GM21423 (cell line): Measurements from ENCODE around the gene TMEM150A.
A peak's percentile ranks its signal among the peaks of the same experiment; 100 is the strongest.
"Not testable (repeated sequence)": the region's sequence is repeated elsewhere in the genome, so short reads cannot be mapped to it uniquely, and the experiment has no call there.

Experiments used
- ATAC-seq: cut with Tn5 transposase; IDR thresholded peaks from one replicate; pipeline ENCODE4 v1.9.1; 2021; ENCODE audit warnings: mild to moderate bottlenecking, moderate library complexity; ENCODE audit not compliant: unreplicated experiment

TMEM150A gene

DNA sequence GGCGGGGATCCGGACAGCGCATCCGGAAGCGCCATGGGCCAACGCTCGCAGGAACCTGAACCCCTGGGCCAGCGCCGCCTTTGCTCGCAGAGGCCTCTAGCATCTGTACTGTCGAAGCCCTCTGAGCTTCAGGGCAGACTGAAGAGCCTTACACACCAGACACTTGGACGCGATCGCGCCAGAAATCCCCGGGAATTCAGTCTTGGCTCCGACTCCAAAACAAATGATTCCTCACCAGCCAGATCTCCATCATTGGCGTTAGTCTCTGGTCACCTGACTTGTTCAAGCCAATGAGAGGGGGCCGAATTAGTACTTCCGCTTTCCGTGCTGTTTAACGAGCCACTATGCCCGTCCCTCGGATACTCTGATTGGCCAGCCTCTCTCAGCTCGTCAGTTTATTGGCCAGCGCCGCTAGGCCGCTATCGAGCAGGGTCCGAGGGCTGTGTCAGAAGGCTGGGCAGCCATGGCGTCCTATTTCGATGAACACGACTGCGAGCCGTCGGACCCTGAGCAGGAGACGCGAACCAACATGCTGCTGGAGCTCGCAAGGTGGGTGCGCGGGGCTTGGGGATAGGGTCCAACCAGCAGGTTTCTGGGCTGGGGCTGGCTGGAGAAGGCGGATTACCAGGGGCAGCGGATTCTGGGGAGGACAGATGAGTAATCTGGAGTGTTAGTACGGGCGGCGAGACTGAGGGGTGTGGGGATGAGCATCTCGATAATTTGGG lies 7.0 kb downstream of the TMEM150A start, which contains the start of gene RNF181:
Gene RNF181 (plus strand): TSS at position 445 of the 725 bp plus-strand sequence. CDS start 19 bp downstream, at position 464.
- ATAC-seq = peak; percentile 99

DNA sequence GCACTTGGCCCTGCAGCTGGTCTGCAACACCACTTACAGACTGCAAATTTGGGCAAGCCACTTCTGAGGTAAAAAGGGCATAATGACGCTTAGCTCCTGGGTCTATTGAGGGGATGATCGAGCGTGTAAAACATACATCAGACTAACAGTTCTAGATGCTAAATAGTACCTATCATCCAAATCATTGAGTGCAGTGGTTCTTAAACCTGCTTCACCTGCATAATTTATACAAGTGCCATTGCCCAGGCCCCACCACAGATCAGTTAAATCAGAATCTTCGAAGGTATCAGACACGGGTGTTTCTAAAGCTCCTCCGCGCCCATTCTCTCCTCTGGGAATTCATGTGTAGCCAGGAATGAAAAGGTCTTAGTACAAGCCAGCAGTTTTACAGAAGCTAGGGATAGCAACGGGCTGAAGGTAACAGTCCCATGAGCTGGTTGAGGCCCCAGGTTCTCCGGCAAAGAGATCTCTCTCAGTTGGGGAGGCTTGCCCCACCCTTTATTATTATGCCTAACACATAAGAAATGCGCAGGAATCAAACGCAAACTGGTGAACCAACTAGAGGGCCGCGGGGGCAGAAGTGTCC lies 7.7 kb downstream of the TMEM150A start:
- ATAC-seq = no peak

DNA sequence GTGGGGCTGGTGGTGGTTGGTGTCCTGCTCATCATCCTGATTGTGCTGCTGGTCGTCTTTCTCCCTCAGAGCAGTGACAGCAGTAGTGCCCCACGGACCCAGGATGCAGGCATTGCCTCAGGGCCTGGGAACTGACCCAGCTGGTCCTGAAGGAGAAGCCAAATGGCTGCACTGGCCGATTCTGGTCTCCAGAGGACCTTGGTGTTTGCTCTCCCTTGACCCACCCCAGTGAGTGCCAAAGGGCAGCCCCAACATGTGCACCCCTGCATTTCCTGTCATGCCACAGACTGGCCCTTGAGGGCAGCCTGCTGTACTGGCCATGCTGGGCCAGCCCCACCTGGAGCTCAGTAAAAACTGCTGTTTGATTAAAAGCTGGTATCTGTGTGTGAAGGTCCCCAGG lies 9.5 kb downstream of the TMEM150A start:
- no peak for ATAC-seq

DNA sequence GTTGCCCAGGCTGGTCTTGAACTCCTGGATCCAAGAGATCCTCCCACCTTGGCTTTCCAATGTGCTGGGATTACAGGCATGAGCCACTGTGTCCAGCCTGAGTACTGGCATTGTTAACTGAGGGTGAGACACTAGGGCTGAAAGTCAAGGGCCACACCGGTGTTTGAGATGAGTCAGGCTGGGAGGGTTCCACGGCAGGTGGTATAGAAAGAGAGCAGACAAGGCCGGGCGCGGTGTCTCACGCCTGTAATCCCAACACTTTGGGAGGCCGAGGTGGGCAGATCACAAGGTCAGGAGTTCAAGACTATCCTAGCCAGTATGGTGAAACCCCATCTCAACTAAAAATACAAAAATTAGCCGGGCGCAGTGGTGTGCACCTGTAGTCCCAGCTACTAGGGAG lies 10.2 kb downstream of the TMEM150A start:
- ATAC-seq = not testable (repeated sequence)

DNA sequence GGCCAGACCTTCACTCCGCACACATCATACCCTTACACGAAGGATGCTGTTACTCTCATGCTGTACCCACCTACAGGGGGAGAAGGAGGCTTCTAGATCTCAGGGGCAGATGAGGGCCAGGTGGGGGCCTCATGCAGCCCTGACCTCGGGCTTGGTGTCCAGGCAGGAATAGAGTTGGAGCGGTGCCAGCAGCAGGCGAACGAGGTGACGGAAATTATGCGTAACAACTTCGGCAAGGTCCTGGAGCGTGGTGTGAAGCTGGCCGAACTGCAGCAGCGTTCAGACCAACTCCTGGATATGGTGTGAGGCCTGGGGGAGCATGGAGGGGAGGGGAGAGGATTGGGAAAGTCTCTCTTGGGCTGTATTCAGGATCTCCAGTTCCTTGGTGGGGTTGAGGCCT lies 10.9 kb downstream of the TMEM150A start:
- no peak for ATAC-seq

DNA sequence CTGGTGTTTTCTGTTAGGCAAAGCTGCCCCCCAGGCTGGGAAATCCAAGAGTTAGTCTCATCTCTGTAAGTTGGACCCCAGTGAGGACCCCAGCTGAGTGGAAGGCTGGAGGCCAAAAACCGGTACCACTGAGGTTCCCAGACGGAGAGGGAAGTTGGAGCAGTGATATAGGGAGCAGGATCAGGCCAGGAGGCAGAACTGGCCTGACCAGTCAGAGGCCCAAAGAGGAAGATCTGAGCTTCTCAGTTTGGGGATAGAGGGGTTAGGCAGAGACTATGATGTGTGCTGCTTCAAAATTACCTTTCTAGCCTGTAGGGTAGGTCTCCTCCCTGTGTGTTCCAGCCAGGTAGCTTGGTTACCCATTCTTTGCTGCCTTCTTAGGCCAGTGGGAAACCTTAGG lies 11.5 kb downstream of the TMEM150A start:
- ATAC-seq = no peak

DNA sequence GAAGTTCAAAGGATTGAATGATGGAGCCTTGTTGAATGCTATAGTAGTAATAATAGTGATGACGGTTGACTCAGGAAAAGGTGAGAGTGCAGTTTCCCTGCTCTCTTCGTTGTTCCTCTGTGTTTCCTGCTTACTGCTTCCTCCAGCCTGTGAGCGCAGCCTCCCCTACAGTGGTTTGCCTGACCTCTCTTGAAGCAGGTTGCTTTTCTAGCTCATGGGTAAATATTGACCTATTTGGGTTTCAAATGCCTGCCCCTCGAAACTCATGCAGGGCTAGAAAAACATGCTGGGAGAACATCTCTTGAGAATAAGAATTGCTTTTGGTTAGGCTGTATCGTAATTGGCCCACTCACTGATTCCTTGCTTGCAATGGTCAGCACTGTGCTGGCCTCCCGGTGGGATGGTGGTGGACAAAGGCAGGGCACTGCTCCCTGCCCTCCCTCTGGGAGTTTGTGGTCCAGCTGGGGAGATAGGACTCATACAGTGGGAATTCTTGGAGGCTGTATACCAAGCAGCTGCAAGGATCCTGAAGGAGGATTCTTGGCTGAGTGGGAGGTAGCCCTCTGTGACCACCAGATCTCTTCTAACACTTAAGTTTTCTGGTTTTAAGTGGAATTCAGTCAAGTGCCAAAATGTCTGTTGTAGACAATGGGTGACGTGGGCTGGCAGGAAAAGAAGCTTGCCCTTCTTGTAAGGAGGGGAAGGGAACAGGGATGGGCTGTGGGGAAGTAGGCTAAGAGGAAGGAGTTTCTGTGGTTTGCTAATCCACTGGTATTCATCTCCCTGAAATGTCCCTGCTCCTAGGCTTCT lies 12.3 kb downstream of the TMEM150A start:
- no peak for ATAC-seq

DNA sequence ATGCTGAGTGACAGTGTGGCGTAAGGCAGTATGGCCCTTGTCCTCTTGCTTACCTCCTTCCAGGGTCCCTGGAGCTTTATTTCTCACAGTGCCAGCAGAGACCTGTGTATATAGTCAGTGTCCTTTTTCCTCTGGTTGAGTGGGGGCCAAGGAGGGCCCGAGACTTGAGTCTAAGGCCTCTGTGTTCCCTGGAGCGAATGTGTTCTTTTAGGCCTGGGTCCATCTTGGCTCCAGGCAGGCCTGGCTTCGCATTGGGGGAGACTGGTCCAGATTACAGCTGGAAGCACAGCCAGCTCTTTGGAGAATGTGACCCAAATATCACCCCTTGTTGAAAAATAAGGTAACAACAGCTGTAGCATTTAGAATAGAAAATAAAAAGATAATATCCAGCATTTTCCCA lies 13.3 kb downstream of the TMEM150A start:
- no peak for ATAC-seq

DNA sequence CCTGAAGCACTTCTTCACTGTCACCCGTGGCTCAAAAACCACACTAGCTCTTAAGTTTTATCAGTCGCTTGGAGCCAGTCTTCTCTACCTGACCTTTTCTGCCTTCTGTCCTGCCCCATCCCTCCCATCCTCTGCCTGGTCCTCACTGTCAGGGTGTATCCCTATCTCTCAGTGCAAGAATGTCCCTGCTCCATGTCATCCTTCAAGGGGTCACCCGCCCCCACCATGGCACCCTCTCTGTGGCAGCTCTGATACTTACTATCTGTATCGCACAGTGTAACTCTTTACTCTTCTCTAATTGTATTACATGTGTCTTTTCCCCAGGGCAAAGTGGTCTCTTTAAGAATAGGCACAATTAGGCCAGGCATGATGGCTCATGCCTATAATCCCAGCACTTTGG lies 13.9 kb downstream of the TMEM150A start:
- no peak for ATAC-seq

DNA sequence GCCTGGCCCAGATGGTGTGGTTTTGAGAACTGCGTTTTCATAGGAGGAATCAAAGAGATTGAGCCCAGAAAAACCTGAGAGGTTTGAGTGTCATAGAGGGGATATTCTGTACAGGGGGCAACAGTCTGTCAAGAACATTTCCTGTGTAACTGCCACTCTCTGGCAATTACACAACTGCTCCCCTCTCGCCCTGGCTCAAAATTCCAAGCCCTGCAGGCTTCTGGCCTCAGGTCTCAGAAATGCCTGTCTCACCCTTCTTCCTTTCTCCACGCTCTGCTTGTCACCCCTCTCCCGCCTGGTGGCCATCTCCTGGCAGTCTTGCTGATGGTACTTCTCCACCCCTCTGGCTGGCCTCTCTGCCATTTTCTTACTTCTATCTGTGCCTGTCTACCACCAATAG lies 14.3 kb downstream of the TMEM150A start:
- ATAC-seq = no peak

DNA sequence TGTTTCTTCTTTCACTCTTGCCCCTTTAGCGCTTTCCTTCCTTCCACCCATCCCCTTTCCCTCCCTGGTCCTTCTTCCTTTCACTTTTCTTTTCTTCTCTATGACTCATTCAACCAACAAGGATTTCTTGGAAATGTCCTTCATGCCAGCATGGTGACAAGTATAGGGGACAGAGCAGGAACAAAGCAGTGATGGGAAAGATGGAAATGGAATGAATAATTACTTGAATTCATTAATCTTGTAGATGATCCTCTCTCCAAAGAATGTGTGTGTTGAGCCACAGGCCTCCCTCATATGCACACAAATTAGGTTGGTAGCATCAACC lies 16.8 kb downstream of the TMEM150A start:
- ATAC-seq = no peak

DNA sequence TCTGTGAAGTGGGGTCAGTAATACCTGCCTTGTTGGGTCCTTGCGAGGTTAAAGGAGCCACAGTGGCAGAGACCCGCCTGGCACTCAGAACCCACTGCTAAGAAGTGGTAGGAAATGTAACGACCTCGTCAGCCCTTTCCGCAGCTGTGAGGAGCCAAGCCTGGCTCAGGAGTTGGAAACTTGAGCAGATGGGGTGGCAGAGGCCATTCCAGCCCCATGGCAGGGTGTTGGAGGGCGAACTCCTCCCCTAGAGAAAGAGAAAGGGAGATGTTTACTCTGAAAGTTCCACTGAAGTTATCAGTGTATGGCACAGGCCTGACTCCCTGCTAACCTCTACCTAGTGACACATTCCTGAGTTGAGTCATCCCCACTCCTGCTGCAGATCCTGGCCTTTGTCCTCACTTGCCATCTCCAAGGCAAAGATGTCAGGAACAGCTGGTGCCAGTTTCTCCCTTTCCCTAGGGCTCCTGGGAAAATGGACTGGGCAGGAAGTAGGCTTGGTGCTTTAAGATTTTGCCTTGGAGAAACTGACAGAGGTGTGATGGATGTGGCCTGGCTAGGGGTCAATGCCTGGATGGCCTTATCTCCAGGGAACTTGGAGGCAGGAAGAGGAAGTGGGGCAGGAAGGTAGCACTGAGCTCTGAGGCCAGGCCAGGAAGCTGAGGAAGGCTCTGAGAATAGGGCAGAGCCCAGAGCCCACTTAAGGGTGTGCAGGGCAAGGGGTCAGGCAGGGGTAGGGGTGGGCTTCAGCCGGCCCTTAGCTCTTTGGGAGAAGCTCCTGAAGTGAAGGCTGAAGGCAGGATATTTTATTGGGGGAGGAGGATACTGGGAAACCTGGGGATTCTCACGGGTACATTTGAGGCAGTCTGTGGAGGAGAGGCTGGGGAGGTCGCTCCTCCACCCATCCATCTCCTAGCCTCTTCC lies 17.4 kb downstream of the TMEM150A start:
- peak; percentile 31 for ATAC-seq

DNA sequence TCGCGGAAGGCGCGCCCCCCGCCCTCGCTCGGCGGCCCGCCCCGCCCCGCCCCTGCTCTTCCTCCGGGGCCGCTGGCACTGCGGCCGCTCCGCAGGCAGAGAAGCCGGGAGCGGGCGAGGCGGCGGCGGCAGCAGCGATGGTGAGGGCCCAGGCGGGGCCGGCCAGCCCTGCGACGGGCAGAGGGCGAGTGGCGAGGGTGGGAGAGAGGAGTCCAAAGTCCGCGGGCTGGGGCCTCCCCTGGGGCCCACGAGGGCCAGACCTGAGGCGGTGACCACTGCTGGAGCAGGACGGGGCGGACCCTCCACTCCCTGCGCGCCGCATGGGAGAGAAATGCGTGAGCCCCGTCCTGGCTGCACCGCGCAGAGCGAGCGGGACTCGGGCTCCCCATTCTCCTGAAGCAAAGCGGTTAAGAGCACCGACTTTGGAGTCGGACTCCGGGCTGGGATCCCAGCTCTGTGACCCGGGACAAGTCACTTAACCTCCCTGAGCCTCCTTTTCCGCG lies 18.1 kb downstream of the TMEM150A start, which contains the start of gene VAMP5:
Gene VAMP5 (plus strand): TSS at position 78 of the 503 bp plus-strand sequence. CDS start 60 bp downstream, at position 138.
- peak; percentile 18 for ATAC-seq

DNA sequence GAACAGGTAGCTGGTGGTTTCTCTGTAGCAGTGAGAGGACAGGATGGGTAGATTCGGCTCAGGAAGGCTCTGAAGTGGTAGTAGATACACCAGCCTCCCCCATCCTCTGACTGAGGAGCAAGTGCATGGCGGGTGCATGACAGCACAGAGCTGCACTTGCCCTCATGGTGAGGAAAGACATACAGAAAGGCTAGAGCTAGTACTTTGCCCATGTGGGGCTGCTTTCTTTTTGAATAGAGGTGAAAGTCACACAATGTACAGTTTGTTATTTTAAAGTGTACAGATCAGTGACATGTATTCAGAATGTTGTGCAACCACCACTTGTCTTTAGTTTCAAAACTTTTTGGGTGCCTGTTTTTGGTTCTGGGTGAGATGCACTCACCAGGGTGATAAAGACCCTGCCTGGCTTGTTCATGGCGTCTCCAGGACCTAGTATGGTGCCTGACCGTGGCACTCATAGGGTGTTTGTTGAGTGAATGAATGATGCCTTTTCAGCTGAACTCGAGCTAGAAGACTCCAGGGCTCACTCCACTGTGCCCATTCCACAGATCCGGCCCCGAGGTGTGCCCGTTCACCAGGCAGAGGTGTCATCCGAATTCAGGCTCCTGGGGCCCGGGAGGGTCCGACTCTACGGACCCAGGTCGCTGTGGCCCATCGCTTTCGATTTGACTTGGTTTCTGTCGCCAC lies 18.7 kb downstream of the TMEM150A start:
- peak; percentile 43 for ATAC-seq

DNA sequence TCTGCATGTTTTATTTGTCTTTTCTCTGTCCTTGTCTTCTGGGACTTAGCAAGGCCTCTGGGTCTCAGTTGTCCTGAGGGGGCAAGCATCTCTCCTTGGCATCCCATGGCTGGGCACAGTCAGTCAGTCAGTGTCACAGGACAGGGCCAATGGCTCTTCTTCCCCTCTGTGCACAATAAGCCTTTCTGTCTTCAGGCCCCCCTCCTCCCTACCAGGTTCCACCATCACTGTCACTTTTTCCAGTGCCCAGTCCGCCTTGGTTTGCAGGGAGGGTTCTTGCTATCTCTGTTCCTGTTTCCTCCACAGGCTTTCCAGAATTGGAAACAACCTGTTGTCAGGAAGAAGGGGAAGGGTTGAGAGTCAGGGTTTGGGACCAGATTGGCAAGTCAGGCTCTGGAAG lies 20.0 kb downstream of the TMEM150A start:
- ATAC-seq = no peak

DNA sequence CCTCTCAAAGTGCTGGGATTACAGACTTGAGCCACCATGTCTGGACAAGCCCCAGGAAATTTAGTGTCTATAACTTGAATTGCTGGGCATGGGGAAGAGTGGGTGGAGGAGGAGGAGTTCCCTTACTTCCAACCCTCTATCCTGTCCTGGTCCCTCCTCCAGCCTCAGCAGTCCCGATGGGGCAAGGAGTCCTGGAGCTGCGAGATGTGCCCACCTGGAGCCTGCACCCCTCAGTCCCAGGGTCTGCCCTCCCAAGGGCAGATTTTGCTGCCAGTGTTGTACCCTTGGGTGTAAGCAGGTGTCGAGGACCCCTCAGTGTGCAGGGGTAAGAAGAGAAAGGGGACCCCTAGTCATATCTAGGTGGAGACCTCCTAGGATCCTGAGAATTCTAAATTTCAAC lies 22.3 kb downstream of the TMEM150A start:
- no peak for ATAC-seq

DNA sequence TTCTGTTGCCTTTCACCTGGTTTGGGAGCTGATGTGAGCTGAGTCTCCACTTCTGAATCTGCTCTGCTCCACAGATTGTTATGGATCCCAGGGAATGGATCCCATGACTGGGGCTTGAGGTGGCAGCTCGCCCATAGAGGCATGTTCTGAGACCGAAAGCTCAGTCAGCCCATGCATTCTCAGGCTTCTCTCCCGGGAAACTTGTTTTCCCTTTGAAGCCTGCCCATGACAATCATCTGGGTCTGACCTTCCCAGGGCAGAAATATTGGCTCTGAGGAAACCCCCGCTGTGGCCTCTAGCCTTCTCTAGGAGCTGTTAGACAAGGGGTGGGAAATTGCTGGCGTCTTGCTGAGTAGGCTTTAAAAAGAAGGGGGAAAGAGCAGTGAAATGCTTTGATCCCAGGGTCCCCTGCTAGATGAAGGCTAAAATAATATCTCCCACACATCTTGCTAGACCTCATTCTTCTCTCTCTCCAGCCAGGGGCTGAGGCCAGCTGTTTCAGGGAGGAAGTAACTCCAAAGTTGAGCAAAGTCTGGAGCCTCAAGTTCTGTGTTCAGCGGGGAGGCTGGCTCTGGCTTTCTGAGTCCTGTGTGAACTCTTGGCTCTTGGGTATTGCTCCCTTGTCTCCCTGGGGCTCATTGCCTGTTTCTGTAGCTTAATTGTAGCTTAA lies 23.1 kb downstream of the TMEM150A start:
- no peak for ATAC-seq

DNA sequence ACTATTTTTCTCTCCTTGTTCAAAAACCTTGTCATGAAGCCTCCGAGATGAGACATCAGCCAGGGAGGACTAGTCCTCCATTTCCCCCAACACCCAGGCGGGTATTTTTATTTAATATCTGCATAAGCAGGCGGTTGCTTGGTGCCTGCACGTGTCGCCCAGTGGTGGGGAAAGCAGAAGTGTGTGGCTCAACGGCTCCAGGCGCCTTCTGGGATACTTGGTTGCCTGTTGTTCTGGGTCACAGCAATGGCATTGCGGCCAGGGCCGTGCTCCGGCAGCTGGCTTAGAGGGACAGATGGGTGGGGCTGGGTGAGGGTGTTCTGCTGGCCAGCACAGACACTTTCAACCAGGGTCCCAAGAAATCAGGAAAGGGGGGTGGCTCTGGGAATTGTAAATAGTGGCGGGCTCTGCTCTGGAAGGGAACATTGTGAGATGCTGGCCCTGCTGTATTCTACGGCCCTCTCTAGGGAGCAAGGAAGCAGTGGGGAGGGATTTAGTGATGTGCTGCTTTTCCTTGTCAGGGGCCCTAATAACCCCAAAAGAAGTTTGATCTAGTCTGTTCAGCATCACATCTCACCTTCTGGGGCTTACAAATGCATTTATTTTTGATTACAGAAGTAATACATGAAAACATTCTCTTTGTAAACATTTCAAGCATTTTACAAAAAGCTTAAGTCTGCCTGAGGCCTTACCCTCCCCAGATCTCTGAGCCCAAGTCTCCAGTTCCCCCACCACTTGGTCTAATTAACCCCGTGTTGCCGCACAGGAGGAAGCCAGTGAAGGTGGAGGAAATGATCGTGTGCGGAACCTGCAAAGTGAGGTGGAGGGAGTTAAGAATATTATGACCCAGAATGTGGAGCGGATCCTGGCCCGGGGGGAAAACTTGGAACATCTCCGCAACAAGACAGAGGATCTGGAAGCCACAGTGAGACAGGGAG lies 24.0 kb downstream of the TMEM150A start:
- peak; percentile 37 for ATAC-seq
